PC-9 (cell line): ENCODE results near the gene PPP2R1B.

ENCODE experiments used
- EZH2 ChIP-seq: fragments of 200-600 bp; sonication (generic); IDR thresholded peaks from 2 replicates; pipeline ENCODE4 v1.8.0; 2017; ENCODE audit warnings: antibody characterized with exemption, low read depth
- TF ChIP-seq, protein P1 (sequence below): fragments of 200-600 bp; sonication (generic); conservative IDR thresholded peaks from 2 replicates; pipeline ENCODE4 v1.6.1; 2017; ENCODE audit warnings: mixed run types, antibody characterized with exemption, mild to moderate bottlenecking, moderate library complexity

DNA sequence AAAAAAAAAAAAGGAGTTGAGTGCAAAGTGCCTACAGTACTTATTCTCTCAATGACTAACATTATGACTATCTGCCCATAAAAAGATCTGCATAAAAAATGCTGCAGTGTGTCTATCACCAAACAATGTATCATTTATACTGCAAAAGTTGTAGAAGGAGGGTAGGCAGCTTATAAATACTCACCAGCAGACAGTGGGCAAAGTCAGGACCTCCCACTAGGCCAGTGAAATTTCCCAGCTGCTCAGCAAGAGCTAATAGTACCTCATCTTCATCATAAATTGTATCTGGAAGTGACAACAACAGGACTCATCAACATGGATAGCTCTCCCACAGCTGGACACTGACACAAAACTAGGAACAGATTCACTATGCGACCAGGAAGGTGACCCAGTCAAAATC is 1.6 kb downstream of the PPP2R1B start:
- TF ChIP-seq EZH2 = no peak
- TF ChIP-seq, protein P1, sequence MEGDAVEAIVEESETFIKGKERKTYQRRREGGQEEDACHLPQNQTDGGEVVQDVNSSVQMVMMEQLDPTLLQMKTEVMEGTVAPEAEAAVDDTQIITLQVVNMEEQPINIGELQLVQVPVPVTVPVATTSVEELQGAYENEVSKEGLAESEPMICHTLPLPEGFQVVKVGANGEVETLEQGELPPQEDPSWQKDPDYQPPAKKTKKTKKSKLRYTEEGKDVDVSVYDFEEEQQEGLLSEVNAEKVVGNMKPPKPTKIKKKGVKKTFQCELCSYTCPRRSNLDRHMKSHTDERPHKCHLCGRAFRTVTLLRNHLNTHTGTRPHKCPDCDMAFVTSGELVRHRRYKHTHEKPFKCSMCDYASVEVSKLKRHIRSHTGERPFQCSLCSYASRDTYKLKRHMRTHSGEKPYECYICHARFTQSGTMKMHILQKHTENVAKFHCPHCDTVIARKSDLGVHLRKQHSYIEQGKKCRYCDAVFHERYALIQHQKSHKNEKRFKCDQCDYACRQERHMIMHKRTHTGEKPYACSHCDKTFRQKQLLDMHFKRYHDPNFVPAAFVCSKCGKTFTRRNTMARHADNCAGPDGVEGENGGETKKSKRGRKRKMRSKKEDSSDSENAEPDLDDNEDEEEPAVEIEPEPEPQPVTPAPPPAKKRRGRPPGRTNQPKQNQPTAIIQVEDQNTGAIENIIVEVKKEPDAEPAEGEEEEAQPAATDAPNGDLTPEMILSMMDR = no peak
